ENCODE data around the gene GABRR1. TPM values are rescaled to one million over a fixed set of nuclear protein-coding genes. Genes with fewer than 3 reads are reported as not detected.

Gene GABRR1
- total and polyA plus RNA-seq, 10 donors: not detected

GRCh38 chr6:89254569-89254968 lies 37.4 kb upstream of the GABRR1 start:
- no peak overlapping the region for H3K27ac ChIP-seq
- H3K4me1 ChIP-seq: no peaks in the 10 kb centered on the region
- H3K27me3 ChIP-seq (replicated peaks in 1 of 7): peaks cover 0 to 5% (median 0%) of the 10 kb centered on the region in 7 donors
- intact Hi-C loops (cut with DNase I; ENCODE audit: low total_unique reads): no loop called here
- no peaks in the 10 kb centered on the region for H3K9me3 ChIP-seq
- no peak for DNase-seq
- H3K36me3 ChIP-seq: no peaks in the 10 kb centered on the region
- no peak for TF ChIP-seq POLR2AphosphoS5 (IDR thresholded peaks at IDR 0.05)
- TF ChIP-seq, protein P1, sequence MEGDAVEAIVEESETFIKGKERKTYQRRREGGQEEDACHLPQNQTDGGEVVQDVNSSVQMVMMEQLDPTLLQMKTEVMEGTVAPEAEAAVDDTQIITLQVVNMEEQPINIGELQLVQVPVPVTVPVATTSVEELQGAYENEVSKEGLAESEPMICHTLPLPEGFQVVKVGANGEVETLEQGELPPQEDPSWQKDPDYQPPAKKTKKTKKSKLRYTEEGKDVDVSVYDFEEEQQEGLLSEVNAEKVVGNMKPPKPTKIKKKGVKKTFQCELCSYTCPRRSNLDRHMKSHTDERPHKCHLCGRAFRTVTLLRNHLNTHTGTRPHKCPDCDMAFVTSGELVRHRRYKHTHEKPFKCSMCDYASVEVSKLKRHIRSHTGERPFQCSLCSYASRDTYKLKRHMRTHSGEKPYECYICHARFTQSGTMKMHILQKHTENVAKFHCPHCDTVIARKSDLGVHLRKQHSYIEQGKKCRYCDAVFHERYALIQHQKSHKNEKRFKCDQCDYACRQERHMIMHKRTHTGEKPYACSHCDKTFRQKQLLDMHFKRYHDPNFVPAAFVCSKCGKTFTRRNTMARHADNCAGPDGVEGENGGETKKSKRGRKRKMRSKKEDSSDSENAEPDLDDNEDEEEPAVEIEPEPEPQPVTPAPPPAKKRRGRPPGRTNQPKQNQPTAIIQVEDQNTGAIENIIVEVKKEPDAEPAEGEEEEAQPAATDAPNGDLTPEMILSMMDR (IDR thresholded peaks at IDR 0.05 in 8 of 11, conservative IDR thresholded peaks at IDR 0.05 in 3 of 11): no peak
- TF ChIP-seq POLR2A (IDR thresholded peaks at IDR 0.05): no peak
- no peak overlapping the region for H3K4me3 ChIP-seq

- Histone ChIP-seq H3K4me1 (no peaks in the 10 kb centered on the region), H3K27ac (no peak overlapping the region), H3K9me3 (no peaks in the 10 kb centered on the region), H3K36me3 (no peaks in the 10 kb centered on the region), H3K4me3 (no peak overlapping the region), H3K27me3 (replicated peaks in 1 of 7) (peaks cover 0 to 5% (median 0%) of the 10 kb centered on the region in 7 donors)
- DNase-seq: no peak
- no peak for TF ChIP-seq POLR2AphosphoS5 (IDR thresholded peaks at IDR 0.05)
- TF ChIP-seq POLR2A (IDR thresholded peaks at IDR 0.05): no peak
- TF ChIP-seq, protein P1 (IDR thresholded peaks at IDR 0.05 in 8 of 11, conservative IDR thresholded peaks at IDR 0.05 in 3 of 11): no peak
- WGBS, 5 donors: 59 to 82% (median 62%) methylated on average over 2 of the region's 2 CpGs
- intact Hi-C loops (cut with DNase I; ENCODE audit: low total_unique reads): no loop called here
Observed at GRCh38 chr6:89252907-89253306, 35.7 kb upstream of the GABRR1 start.

- TF ChIP-seq POLR2A (IDR thresholded peaks at IDR 0.05) (no peak), POLR2AphosphoS5 (IDR thresholded peaks at IDR 0.05) (no peak)
- TF ChIP-seq, protein P1 (IDR thresholded peaks at IDR 0.05 in 8 of 11, conservative IDR thresholded peaks at IDR 0.05 in 3 of 11): no peak
- Histone ChIP-seq H3K4me1 (no peaks in the 10 kb centered on the region), H3K27me3 (replicated peaks in 1 of 7) (peaks cover 0 to 5% (median 0%) of the 10 kb centered on the region in 7 donors), H3K36me3 (no peaks in the 10 kb centered on the region), H3K4me3 (no peak overlapping the region), H3K9me3 (no peaks in the 10 kb centered on the region), H3K27ac (no peak overlapping the region)
- intact Hi-C loops (cut with DNase I; ENCODE audit: low total_unique reads): no loop called here
- WGBS, 5 donors: 91 to 97% (median 95%) methylated on average over 10 of the region's 10 CpGs
- no peak for DNase-seq
Observed at GRCh38 chr6:89251976-89252375, 34.8 kb upstream of the GABRR1 start.

GRCh38 chr6:89251170-89251569 lies 34.0 kb upstream of the GABRR1 start:
- intact Hi-C loops (cut with DNase I; ENCODE audit: low total_unique reads): no loop called here
- 60 to 90% (median 80%) methylated on average over 2 of the region's 2 CpGs for WGBS, 5 donors
- DNase-seq: no peak

More at GRCh38 chr6:89251170-89251569, 34.0 kb upstream of the GABRR1 start:
- H3K27me3 ChIP-seq (replicated peaks in 1 of 7): peaks cover 0 to 5% (median 0%) of the 10 kb centered on the region in 7 donors
- H3K4me3 ChIP-seq: no peak overlapping the region
- no peaks in the 10 kb centered on the region for H3K9me3 ChIP-seq
- H3K4me1 ChIP-seq: no peaks in the 10 kb centered on the region
- H3K36me3 ChIP-seq: no peaks in the 10 kb centered on the region
- no peak overlapping the region for H3K27ac ChIP-seq
- no peak for TF ChIP-seq POLR2A (IDR thresholded peaks at IDR 0.05)
- TF ChIP-seq POLR2AphosphoS5 (IDR thresholded peaks at IDR 0.05): no peak
- TF ChIP-seq, protein P1 (IDR thresholded peaks at IDR 0.05 in 8 of 11, conservative IDR thresholded peaks at IDR 0.05 in 3 of 11): no peak
